KBM-7 (cell line): Measurements from ENCODE around the gene PSMD5.

Experiments used
- DNase-seq: peaks from one replicate; pipeline ENCODE4 v3.0.0-alpha.2; 2015
- in situ Hi-C: fragments of 300-500 bp; cut with MboI; formaldehyde crosslinking; loops from 2 replicates; pipeline ENCODE4 v1.14.3; 2020; ENCODE audit warnings: low sequenced_read_pairs, low pct_unique_long_range_greater_than_20kb, mixed read lengths

The PSMD5 gene

DNA sequence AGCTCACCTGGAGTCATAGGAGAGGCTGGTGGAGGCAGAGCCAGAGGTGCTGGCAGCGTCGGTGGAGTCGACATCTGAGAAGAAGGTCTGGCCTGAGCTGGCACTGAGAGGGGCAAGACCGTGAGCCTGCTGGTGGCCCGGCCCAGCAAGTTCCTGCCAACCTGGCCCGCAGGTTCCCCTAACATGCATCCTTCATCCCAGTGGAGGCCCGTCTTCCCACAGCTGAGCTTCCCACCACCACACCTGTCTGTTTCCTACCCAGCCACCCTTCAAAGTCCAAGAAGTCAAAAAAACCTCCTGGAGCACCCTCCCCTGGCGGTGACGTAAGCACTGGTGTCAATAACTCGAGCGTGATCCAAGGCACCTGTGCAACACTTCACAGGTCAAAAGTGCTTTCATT is 17.4 kb upstream of the PSMD5 start:
- in situ Hi-C loops = no loop called here

DNA sequence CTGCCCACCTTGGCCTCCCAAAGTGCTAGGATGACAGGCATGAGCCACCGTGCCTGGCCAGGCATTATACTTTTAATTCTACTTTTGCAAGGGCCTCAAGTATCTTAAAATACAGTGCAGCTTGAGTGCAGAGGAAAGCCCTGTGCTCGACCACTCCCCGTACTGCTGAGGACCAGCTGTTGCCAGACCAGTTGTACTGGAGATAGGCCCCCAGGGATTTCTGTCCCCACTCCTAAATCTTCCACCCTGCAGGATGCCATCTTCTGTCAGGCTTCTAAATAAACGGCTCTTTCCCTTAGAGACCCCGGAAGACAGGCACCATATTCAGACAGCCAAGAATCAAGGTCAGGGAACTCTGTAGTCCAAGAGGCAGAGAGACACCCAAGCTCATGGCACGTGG is 16.6 kb upstream of the PSMD5 start:
- DNase-seq = no peak
- in situ Hi-C loops = loop anchor here (10.0 kb wide), 1 partner anchor 65 kb away; the partner anchor contains the start of gene FBXW2

More for the DNA sequence above, 17.4 kb upstream of the PSMD5 start:
- DNase-seq = no peak

DNA sequence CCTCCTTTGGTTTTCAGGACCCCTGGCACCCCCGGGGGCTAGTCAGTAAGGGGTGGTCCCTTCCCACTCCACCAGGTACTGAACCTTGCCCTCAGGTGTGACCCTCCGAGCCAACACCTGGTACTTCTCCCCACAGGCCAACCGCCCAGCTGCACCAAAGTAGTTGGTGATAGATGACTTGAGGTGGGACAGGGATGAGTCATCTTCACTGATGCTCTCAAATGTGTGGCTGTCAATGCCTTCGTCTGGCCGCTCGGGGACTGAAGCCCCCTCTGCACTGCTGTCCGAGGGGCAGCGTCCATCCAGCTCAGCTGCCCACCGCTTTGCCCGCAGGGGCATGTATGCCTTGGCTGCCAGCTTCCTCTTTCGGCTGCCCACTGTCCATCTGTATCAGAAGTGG is 15.2 kb upstream of the PSMD5 start:
- in situ Hi-C loops = loop anchor here (10.0 kb wide), 1 partner anchor 63 kb away; the partner anchor contains the start of gene FBXW2
- no peak for DNase-seq

DNA sequence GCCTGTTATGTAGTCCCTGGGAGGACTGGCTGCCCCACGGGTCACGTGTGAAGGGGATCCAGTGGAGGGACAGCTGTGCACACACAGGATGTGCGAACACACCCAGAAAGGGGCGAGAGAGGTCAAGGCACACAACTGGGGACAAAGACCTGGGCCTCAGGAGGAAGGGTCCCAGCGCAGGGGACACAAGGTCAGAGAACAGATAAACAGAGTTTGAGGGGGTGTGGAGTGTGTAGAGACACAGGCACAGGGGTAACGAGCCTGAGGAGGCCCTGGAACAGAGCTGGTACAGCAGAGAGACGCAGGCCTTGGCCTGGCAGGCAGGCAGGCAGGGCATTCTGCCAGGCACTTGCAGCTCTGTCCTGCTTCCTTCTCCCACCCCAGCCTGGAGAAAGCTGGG is 14.8 kb upstream of the PSMD5 start:
- in situ Hi-C loops = loop anchor here (10.0 kb wide), 1 partner anchor 63 kb away; the partner anchor contains the start of gene FBXW2

DNA sequence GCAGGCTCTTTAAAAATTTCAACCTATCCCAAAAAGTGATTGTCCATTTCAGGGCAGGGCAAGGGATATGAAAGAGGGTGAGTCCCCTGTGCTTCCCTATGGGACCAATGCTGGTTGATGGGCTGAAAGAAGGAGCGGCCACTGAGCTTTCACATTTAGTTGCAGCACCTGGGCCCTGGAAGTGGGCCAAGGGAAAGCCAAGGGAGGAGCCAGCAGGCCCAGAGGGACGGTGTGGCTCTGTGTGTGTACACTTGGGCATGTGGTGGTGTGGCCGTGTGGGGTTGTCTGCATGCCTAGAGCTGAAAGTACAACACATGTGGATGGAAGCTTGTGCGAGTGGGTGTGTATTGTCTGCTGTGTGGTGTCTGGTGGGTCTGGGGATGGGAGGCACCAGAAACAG is 14.0 kb upstream of the PSMD5 start:
- in situ Hi-C loops = loop anchor here (10.0 kb wide), 1 partner anchor 62 kb away; the partner anchor contains the start of gene FBXW2
- DNase-seq = no peak

More for the DNA sequence above, 14.8 kb upstream of the PSMD5 start:
- no peak for DNase-seq

DNA sequence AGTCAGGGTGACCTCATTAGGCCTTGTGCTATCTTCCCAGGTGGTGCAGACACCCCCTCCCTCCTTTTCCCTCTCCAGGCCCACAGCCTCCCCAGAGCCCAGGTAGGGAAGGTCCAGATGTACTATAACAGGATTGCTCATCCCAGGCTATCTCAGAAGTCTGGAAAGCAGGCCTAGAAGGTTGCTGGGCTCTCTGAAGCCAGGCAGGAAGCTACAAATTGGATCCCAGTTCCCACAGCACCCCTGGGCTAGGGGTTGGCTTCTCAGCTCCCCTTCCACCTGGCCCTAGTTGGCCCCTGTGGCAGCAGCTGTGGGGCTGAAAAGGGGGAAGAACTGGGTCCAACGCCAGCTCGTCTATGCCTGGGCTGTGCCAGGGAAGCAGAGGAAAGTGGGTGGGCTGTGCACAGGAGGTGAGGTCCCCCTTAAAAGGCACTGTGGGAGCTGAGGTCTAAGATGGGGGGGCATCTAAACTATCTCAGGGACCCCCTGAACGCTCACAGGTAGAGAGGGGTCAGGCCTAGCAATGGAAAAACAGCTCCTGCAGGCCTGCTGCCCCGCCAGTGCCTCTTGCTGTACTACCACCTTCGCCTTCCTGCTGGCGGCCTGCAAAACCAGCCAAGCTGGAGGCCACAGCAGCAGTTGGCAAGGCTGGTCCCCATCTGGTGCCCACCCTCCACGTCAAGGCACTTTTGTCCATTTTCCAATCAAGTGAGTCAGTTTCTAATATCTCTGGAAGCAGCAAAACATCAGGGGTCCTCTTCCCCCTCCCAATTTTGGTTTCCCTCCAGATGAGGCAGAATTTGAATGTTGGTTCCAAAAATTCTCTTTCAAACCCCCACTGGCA is 13.3 kb upstream of the PSMD5 start:
- DNase-seq = no peak
- in situ Hi-C loops = loop anchor here (10.0 kb wide), 1 partner anchor 61 kb away; the partner anchor contains the start of gene FBXW2

DNA sequence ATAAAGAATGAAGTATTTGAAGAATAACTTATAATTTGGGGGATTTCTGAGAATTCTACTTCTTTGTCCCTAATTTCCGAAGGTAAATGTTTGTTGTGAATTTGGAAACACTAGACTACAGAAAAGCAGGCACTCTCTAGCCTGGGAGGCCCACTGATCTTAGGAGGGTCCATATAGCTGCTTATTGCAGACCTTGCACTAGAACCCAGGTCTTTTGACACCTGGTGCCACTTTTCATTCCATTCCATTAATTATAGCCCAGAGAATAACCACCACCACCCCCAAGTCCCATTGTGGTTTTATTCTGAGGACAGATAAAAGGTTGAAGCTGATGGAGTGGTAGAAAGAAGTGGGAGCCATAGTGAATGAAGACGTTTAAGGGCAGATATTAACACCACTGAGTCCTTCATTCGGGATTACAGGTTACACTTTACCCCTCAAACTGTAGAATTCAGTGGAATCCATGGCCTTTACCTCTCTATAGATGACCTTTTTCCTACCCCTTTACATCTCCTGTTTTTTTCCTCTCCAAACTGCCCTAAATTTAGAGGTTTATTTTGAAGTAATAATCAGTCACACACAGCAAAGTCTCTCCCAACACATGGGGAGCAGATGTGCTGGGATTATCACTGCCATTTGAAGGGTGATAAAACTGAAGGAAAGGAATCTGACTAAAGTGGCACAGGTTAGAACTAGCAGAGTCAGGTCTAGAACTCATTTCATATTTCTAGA is 12.0 kb upstream of the PSMD5 start:
- in situ Hi-C loops = loop anchor here (10.0 kb wide), 1 partner anchor 60 kb away; the partner anchor contains the start of gene FBXW2
- no peak for DNase-seq

DNA sequence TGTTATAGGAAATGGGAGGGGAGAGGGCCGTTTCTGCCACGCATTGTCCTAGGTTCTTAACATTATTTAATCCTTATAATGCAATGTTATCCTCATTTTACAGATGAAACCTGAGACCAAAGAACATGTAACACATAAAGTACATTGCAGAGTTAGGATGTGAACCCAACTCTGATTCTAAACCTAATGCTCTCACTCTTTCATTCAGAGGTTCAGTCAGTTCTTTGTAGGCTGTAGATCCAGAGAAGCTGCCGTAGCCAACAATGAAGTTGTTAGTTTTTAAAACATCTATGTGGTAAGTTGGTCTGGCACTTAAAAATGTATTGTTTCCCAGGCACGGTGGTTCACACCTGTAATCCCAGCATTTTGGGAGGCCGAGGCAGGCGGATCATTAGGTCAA is 10.5 kb upstream of the PSMD5 start:
- DNase-seq = no peak
- in situ Hi-C loops = loop anchor here (10.0 kb wide), 1 partner anchor 58 kb away; the partner anchor contains the start of gene FBXW2

DNA sequence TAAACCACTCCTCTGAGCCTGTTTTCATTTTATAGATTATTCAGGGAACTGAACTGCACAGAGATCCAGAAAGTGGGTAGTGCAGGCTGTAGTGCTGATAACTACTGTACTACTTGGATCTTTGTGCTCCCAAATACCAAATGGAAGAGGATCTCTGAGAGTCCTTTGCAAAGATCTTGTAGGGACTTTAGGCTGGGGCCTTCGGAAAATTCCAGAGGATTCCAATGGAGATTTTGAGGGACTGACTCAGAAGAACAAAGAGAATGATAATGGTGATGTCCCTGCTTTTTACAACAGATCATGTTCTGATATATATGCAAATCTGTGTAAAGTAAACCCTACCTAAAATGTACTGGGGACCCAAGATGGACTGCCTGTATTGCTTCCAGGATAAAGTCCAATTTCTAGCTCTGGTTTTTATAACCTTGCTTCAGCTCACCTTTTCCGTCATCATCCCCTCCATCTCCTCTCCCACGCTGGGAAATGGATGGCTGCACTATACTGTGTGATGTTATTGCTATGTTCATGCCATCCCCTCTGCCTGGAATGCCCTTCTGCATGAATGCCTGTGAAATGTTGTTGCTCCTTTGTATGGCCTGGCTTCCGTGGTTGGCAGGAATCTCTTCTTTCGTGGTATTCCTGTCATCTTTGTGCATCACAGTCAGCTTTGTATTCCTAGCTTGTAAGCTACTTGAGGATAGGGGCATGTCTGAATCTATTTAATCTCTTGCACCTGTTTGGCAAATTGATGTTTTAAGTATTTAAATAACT is 9.7 kb upstream of the PSMD5 start:
- in situ Hi-C loops = loop anchor here (10.0 kb wide), 1 partner anchor 58 kb away; the partner anchor contains the start of gene FBXW2
- DNase-seq = no peak

DNA sequence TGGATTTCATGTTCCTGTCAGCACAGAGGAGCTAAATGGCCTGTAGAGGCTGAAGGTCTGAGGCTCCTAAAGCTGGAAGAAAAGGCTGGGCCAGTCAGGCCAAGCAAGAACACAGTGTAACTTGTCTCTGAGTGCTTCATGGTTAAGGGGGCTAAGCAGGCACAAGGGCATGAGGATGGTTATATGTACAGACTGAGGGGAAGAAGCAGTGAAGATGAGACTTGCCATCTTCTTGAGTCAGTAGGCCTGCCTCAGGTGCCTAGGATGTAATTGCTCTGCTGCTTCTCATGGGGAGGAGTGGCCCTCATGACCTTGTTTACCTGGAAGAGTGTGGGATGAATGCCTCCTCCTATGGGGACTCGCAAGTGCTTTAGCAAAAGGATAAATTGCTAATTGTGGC is 8.7 kb upstream of the PSMD5 start:
- no peak for DNase-seq
- in situ Hi-C loops = loop anchor here (10.0 kb wide), 1 partner anchor 57 kb away; the partner anchor contains the start of gene FBXW2

DNA sequence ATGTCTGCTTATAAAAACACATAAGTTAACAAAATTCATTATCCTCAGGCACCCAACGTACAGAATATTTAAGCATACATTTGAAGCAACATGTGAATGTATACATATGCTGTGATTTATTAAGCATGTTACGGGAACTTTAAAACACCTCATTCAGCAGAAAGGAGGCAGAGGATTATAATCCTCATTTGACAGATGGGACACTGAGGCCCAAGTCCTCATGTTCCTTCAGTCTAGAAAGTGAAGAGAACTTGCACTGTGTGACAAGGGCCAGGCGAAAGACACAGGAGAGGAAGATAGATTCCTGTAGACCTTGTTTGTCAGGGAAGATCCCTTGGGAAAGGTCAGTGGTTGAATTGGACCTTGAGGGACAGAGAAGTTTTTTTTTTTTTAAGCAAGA is 7.6 kb upstream of the PSMD5 start:
- DNase-seq = no peak
- in situ Hi-C loops = loop anchor here (10.0 kb wide), 1 partner anchor 56 kb away; the partner anchor contains the start of gene FBXW2

DNA sequence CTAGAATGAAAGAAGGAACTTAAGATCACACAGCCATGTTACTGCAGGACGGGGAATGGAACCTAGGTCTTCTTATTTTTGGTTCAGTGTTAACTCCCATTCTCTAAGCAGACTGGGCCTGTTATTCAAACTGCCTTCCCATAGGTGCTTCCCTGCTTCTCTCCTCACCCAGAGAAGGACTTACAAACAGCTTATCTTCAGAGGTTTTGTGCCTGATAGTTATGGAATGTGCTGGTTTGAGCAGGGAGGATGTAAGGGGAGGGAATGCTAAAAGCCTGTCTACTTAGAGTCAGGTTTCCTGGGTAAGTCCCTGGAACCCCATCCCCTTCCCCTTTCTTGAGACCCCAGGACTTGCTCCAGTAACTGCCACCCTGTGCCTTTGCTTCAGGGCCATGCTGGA is 4.2 kb upstream of the PSMD5 start:
- in situ Hi-C loops = no loop called here
- no peak for DNase-seq

DNA sequence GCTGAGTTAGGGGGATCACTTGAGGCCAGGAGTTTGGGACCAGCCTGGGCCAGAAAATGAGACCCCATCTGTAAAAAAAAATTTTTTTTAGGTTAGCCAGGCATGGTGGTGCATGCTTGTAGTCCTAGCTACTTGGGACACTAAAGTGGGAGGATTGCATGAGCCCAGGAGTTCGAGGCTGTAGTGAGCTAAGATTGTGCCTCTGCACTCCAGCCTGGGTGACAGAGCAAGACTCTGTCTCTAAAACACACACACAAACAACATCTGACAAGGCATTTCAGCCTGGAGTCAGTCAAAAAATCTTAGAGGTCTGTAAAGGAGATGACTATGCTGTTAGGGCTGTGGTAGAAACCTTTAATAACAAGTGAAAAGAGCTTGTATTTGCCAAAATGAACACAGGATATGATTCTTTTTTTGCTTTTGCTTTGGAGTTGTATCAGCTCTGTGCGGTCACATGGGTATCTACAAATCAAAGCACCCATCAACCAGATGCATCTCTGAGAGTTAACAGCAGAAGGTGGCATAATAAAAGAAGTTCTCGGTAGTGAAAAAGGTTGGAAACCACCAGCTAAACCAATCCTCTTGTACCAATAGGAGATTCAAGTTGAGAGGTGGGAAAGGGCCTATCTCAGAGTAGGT is 3.6 kb upstream of the PSMD5 start:
- no peak for DNase-seq
- in situ Hi-C loops = no loop called here

DNA sequence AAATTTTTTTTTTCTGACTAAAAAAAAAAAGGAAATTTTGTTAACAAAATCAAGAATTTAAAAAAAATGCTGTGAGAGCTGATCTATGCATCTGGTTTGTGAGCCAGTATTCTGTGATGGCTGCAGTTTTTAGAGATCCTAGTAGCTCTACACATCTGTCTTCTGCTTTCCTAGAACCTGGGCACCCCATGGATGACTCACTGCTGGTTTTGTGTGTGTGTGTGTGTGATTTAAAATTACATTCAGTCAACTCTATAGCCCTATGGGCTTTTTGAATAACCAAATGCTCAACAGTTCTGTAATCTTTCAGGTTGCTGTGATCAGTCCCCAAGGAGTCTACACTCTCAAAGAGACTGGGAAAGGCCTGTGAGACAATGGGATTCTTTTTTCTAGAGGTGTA is 2.5 kb upstream of the PSMD5 start:
- in situ Hi-C loops = no loop called here
- no peak for DNase-seq

DNA sequence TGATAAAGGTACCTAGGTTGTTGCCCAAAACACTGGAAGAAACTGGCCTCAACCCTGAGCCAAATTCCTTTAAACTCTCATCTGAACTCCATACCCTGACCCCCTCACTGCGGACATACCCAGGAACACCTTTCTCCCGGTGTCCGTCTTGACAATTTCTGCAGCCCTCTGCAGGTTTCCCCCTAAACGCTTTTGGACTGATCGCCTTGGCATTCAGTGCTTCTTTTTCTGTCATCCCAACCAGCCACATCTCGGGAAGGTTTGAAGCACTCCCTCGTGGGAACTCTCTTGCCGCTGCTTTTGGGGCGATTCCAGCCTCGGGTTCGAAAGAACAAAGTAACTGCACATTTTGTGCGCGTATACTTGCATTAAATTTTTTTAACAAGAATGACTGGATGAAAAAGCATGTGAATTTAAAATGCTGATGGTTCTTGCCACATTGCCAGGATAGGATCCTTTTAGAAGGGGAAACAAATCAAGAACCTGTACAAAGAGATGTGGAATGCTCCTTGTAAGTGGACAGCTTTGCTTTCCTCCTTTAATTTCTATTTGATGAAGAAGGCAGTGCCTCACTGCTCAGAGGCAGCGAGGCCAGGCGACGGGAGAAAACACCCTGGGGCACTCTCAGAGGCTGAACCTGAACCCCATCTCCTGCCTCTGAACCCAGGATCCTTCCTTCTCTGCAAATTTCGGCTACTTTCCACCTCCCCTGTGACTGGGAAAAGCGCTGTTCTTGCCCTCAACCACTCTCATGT is 615 bp downstream of the PSMD5 start:
- in situ Hi-C loops = no loop called here
- DNase-seq = no peak

DNA sequence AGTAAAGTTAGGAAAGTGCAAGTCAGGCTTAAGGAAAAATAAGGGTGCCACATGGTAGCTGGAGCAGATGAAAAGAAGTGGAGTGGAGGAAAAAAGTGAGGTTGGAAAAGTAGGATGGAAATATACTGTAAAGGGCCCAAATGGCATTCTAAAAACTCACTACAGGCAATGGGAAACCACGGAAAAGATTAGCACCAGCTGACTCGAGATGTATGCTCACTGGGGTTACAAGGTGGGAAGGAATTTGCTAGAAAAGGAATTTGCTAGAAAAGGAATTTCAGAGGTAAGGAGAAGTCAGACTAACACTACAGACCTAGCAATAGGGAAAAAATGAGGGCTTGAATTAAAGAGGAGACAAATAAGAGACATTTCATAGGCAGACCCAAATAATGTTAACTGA is 3.6 kb downstream of the PSMD5 start:
- DNase-seq = no peak
- in situ Hi-C loops = no loop called here

DNA sequence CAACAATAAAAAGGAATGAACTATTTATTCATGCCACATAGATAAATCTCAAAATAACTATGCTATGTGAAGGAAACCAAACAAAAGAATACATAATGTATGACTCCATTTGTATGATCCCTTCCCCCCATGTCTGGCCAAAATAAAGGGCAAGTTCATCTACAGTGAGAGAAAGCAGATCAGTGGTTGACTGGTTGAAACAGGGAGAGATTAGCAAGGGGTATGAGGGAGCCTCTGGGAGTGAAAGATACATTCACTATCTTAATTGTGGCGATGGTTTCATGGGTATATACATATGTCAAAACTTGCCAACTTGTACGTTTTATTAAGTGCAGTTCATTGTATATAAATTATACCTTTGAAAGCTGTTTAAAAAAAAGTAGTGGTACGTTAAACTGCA is 4.8 kb downstream of the PSMD5 start:
- in situ Hi-C loops = no loop called here
- no peak for DNase-seq

DNA sequence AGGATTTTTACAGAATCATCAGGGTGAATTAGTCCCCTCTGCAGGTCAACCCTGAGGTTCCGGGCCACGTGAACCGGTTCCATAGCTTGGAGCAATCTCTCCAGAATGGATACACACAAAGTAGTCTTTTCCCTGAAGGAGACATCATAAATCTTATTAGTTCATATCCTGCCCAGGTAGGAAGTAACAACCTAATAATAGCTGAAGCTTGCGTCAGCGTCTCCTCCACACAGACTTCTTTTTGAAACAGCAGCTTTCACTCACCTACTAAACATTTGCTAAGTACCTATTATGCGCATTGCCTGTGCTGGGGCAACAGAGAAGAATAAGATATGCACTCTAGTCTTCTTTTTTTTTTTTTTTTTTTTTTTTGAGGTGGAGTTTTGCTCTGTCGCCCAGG is 9.4 kb downstream of the PSMD5 start:
- no peak for DNase-seq
- in situ Hi-C loops = no loop called here
